HepG2 (cell line): ENCODE measurements around the gene EIF1AD.

ENCODE experiments used
- ESRRA ChIP-seq: sonication (generic); formaldehyde crosslinking; IDR thresholded peaks from 2 replicates; pipeline ENCODE4 v1.5.1; 2020; ENCODE audit warnings: mild to moderate bottlenecking, low read depth, missing genetic modification reagents
- HNRNPK ChIP-seq: fragments of 200-400 bp; formaldehyde crosslinking; IDR thresholded peaks from 2 replicates; pipeline ENCODE4 v1.6.1; 2018; ENCODE audit warnings: low read length, low read depth, moderate library complexity, mild to moderate bottlenecking; ENCODE audit not compliant: poor library complexity, severe bottlenecking
- JUN ChIP-seq: sonication (generic); formaldehyde crosslinking; IDR thresholded peaks from 2 replicates; pipeline ENCODE4 v1.4.0; 2020; ENCODE audit warnings: mild to moderate bottlenecking, missing genetic modification reagents
- MAFK ChIP-seq, 2 experiments: IDR thresholded peaks in 1 of 2; conservative IDR thresholded peaks in 1 of 2; 2 replicates each; pipeline ENCODE4 v1.6.1; 2011; ENCODE audit warnings: improper control_type of control experiment in 2 of 2, low read length in 2 of 2
- TCF7L2 ChIP-seq: IDR thresholded peaks from 2 replicates; pipeline ENCODE4 v1.6.1; 2011; ENCODE audit warnings: mild to moderate bottlenecking, low read depth, low read length, moderate library complexity
- ZNF713 ChIP-seq: sonication (generic); formaldehyde crosslinking; IDR thresholded peaks from 2 replicates; pipeline ENCODE4 v1.4.0; 2020; ENCODE audit warnings: mild to moderate bottlenecking, missing genetic modification reagents
- TF ChIP-seq, protein P1 (sequence below): sonication (generic); formaldehyde crosslinking; IDR thresholded peaks from 2 replicates; pipeline ENCODE4 v1.4.0; 2020; ENCODE audit warnings: low read depth, missing genetic modification reagents
- TF ChIP-seq, protein P2 (sequence below): sonication (generic); formaldehyde crosslinking; IDR thresholded peaks from 2 replicates; pipeline ENCODE4 v1.4.0; 2020; ENCODE audit warnings: missing genetic modification reagents
- TF ChIP-seq, protein P3 (sequence below): sonication (generic); formaldehyde crosslinking; IDR thresholded peaks from 2 replicates; pipeline ENCODE4 v1.4.0; 2020; ENCODE audit warnings: missing genetic modification reagents, borderline replicate concordance

- TF ChIP-seq JUN (no peak), ZNF713 (CRISPR knock-in tag) (no peak), HNRNPK (no peak), ESRRA (CRISPR knock-in tag) (no peak), TCF7L2 (no peak), MAFK (conservative IDR thresholded peaks at IDR 0.05 in 1 of 2, IDR thresholded peaks at IDR 0.05 in 1 of 2; ENCODE audit: low read length in 2 of 2) (no peak)
- TF ChIP-seq, protein P1, sequence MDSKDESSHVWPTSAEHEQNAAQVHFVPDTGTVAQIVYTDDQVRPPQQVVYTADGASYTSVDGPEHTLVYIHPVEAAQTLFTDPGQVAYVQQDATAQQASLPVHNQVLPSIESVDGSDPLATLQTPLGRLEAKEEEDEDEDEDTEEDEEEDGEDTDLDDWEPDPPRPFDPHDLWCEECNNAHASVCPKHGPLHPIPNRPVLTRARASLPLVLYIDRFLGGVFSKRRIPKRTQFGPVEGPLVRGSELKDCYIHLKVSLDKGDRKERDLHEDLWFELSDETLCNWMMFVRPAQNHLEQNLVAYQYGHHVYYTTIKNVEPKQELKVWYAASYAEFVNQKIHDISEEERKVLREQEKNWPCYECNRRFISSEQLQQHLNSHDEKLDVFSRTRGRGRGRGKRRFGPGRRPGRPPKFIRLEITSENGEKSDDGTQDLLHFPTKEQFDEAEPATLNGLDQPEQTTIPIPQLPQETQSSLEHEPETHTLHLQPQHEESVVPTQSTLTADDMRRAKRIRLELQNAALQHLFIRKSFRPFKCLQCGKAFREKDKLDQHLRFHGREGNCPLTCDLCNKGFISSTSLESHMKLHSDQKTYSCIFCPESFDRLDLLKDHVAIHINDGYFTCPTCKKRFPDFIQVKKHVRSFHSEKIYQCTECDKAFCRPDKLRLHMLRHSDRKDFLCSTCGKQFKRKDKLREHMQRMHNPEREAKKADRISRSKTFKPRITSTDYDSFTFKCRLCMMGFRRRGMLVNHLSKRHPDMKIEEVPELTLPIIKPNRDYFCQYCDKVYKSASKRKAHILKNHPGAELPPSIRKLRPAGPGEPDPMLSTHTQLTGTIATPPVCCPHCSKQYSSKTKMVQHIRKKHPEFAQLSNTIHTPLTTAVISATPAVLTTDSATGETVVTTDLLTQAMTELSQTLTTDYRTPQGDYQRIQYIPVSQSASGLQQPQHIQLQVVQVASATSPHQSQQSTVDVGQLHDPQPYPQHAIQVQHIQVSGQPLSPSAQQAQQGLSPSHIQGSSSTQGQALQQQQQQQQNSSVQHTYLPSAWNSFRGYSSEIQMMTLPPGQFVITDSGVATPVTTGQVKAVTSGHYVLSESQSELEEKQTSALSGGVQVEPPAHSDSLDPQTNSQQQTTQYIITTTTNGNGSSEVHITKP (CRISPR knock-in tag), result no peak
- TF ChIP-seq, protein P2, sequence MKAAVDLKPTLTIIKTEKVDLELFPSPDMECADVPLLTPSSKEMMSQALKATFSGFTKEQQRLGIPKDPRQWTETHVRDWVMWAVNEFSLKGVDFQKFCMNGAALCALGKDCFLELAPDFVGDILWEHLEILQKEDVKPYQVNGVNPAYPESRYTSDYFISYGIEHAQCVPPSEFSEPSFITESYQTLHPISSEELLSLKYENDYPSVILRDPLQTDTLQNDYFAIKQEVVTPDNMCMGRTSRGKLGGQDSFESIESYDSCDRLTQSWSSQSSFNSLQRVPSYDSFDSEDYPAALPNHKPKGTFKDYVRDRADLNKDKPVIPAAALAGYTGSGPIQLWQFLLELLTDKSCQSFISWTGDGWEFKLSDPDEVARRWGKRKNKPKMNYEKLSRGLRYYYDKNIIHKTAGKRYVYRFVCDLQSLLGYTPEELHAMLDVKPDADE (CRISPR knock-in tag), result no peak
- TF ChIP-seq, protein P3, sequence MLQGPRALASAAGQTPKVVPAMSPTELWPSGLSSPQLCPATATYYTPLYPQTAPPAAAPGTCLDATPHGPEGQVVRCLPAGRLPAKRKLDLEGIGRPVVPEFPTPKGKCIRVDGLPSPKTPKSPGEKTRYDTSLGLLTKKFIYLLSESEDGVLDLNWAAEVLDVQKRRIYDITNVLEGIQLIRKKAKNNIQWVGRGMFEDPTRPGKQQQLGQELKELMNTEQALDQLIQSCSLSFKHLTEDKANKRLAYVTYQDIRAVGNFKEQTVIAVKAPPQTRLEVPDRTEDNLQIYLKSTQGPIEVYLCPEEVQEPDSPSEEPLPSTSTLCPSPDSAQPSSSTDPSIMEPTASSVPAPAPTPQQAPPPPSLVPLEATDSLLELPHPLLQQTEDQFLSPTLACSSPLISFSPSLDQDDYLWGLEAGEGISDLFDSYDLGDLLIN, result no peak
These were observed 9.4 kb upstream of the EIF1AD start for GRCh38 chr11:66011239-66011784.
